DMS153 treated with DMSO at 0.1 percent for 48 hours (cell line): ENCODE data around the gene FOXA1.

Experiments
- DNase-seq: peaks from one replicate; lab custom pipeline; 2025; ENCODE audit not compliant: unreplicated experiment; lab: John Stamatoyannopoulos, UW

The FOXA1 gene

GRCh38 chr14:37590428-37591139, 4.5 kb downstream of the FOXA1 start:
- DNase-seq: peak; percentile 73

GRCh38 chr14:37589715-37590427, 5.2 kb downstream of the FOXA1 start:
- peak; percentile 58 for DNase-seq

DNA sequence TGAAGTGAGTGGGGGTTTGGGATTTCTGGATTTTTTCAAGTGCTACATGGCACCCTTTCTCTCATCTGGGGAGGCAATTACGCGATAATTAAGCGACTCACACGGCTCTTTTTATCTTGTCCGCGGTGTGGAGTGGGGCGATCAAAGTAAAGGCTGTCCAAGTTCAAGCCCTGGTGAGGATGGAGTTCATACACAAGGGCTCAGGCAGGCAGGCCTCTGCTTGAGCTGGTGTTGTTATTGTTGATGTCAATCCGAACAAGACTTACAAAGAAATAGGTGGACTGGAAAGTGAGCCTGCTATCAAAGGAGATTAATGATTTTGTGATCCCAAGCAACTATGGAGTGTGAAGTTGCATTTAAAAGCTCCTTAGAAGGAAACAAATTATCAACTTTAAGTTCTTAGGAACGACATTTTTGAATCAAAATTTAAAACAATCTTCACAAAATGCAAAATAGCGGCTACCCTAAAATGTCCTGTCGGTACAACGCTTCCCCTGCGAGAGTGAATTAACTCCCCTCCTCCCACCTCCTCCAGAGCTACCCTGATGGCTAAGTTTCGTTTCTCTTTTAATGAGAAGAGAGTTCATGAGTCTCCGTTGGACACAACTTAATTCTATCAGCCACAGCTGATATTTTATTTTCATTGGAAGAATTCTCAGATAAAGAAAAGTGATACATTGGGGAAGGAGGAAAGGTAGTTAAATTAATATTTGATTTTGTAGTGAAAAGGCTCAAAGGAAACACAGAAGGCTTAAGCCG, 5.9 kb downstream of the FOXA1 start:
- peak; percentile 69 for DNase-seq

GRCh38 chr14:37588667-37588955, 6.4 kb downstream of the FOXA1 start:
- DNase-seq: peak; percentile 73

DNA sequence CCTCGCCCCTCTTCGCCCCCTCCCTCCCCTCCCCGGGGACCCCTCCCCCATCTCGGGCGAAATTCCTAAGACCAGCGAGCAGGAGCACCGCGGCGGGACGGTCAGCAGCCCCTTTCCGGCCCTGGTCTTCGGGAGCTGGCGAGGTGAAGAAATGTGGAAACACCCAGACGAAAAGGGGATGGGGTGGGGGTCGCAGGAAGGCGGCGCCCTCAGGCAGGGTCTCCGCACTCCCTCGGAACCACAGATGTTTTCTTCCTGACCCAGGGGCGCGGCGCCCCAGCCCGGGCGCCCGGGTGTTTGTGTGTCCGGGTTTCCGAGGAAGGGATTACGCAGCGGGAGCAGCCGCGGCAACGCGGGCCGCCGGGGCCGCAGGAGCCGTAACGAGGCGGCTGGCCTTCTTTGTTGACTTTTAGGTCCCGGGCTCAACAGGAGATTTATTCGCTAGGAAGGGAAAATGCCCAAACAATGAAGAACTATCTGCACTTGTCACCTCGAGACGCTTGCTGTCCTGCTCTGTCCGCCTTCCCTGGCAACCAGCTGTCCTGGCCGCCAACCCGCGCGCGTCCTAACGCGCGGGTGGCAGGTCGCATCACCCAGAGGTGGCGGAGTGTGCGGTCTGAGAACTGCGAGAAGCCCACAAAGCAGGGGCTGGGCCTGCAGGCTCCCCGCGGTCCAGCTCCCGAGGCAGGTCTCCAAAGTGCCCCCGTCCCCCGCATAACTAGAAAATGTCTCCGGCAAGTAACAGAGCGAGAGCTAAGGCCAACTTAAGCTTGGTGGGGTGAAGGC, 7.0 kb downstream of the FOXA1 start:
- DNase-seq: peak; percentile 73

DNA sequence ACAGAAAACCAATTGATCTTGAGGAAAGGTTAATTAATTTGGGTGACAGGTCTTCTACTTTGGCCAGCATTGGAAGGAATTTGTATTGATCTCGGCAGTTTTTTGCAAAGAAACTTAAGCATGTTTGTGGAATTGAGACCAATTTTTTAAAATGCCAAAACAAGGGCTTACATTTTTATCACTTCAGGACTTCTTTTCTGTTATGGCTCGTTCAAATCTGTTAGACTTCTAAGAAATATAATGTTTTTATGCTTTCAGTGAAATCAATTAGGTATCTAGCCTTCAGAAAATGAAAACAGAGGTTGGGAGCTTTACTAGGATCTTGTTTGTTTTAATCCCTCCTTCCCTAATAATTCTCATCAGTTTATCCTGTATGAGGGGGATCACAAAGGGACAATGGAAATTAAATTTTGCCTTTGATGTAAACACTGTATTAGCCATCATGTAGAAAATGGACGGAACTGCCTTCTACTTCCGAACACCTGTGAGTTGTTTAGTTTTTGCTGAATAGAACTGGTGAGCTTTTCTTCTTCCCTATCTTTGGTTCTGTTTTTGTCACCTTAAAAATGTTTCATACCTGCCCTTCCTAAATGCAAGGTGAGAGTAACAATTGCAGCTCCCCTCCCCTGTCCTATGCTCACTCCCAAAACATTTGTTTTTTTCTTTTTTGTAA, 7.8 kb downstream of the FOXA1 start:
- peak; percentile 48 for DNase-seq

- DNase-seq: no peak
Measured at GRCh38 chr14:37586797-37587130, 8.3 kb downstream of the FOXA1 start.

DNA sequence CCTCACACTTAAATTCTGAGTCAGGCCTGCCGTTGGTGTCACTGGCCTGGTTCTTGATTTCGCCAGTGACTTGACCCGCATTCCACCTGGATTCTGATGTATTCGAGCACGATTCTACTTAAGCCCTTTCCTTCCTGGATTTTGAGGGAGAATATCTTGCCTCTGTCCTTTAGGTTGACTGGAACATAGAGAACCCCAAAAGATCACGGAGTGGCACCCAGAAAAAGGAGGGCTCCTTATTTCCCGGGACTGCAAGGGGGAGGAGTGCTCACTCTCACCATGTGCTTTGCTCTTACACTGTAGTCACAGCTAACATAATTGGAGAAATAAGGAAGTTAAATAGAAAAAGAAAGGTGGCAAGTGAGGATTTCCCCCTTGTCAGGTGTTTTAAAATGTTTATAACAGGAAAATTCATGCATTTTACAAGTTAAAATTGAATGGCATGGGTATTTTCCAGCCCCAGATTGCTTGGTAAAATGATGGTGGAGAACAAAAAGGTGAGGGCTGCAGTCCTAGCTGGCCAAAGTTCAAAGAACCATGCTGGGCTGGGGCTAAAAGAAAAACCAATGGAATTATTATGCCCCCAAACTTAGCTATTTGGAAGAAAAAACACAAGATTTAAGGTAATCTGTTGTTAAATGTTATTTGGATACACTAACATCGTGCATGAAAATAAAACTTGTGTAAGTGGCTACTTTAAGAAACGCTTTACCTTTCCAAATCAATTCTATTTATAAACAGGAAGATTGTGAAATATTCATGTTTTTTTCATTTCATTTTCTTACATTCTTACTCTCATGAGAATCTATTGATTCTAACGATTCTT, 8.9 kb downstream of the FOXA1 start:
- peak; percentile 76 for DNase-seq

GRCh38 chr14:37585101-37585511, 9.9 kb downstream of the FOXA1 start:
- peak; percentile 66 for DNase-seq

DNA sequence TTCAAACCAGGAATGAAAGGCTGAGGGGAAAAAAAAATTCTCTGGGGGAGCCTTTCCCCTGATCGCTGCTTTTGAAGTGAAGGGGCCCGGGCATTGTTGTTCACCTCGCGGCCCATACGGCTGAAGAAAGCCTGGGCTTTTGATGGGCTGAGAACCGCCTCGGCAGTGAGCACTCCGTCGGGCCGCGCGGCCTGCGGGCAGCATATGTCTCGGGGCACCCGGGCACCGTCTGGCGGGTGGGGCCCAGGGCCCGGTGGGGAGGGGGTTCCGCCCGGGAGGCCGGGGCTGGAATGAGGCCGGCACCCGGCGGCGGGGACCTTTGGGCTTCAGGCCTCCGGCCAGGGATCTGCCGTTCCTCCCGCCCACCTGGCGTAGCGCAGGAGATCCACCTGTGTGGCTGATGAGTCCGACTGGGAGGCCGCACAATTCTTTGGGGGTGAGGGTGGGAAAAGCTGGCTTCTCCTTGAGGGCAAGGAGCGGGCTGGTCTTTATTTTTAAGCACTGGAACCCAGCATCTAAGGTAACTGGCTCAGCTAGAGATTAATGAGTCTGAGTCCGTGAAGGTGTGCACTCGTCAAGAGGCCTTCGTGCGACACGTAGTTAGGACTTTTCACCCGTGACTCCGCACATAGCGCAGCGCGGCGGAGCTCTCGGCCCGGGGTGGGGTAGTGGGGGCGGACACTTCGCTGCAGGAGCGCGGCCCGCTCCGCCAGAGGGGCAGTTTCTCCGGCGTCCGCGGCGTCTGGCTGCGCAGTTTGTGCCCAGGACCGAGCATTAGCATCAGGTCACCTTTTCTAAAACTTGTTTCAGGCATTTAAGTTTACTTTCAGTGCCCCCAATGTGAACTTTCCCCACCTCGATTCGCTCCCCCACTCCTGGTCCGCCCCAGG, 10.6 kb downstream of the FOXA1 start:
- DNase-seq: peak; percentile 73

DNA sequence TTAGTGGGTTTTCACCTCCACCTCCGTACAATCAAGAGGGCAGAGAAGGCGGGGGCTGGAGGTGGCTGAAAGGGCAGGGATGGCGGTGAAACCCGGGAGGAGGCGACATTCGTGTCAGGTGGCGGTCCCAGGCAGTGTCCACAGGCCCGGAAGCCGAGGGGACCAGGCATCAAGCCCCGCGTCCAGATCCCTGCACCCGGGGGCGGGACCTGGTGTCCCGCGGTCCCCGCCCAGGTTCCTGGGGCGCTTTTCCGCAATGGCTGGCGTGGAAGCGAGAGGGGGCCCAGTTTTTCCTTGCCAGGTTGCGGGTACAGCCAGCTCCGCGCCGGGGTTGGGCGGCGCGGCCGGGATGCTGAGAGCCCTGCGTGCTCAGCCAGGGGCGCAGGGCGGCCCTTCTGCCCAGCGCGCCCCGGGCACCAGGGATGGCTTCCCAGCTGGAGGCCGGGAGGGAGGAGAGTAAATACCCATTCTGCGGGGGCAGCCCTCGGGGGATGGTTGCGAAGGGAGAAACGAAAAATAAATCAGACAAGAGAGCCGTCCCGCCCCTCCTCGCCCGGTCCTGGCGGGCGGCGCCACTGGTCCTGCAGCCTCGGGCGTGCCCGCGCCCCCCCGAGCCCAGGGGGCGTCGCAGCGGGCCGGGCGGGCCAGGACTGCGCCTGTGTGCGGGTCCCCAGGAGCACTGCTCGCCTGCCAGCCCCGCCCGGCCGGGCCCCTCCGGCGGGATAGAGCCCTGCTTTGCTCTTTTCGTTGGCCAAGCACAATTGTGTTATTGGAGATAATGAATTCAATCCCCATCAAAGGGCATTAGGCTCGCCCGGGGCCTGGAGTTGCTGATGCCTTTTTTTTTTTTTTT, 11.5 kb downstream of the FOXA1 start:
- DNase-seq: peak; percentile 57

DNA sequence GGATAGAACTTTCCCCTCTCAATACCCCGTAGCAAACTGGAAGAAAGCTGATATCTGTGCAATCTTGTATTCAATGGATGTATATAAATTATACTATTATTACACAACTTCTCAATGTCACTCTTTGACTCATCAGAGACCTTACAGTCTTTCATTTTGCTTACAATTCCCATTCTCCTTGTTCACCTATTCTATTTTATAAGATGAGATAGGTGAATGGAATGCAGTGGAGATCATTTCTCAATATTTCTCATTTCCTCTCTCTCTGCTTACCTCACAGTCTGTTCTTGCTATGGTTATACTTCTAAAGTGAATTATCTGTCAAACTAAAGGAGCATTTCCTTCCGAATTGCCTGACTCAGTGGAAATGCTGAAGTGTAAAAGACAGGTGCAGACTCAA, 14.9 kb downstream of the FOXA1 start:
- no peak for DNase-seq

DNA sequence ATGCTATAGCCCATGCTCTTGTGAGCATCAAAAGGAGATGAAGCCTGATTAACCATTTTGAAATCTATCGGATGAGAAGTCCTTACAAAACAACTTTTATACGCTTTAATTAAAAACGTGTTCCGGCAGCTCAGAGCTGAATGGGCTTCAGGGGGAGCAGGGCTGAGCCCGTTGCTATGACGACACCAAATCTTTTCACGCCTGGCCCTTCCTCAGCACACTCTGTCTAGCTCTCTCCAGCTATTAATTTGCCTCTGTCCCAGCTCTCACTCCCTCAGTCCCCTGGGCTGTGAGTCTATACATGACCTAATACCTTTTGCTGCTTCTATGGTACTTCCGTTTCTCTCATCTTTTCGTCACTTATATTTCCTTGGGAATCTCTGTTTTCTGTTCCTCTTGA, 15.8 kb downstream of the FOXA1 start:
- no peak for DNase-seq

DNA sequence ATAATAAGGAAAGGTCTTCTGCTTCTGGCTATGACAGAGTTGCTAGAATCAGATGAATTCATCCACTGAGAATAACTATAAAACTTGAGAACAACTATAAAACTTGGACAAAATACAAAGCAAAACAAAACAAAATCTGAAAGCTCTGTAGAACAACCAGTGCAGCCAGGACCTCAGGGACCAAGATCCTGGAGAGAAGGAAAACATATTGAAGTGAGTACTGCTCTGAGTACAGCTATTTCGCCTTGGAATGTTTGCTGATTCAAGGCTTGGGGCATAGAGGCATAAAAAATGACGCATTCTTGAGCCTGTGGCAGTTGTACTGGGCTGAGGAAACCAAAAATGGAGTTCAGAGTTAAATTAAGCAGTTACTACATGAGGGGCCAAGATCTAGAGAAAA, 21.7 kb downstream of the FOXA1 start:
- no peak for DNase-seq

GRCh38 chr14:37571391-37571790, 23.7 kb downstream of the FOXA1 start:
- no peak for DNase-seq

GRCh38 chr14:37569729-37570128, 25.3 kb downstream of the FOXA1 start:
- no peak for DNase-seq

GRCh38 chr14:37566811-37567371, 28.2 kb downstream of the FOXA1 start:
- no peak for DNase-seq

DNA sequence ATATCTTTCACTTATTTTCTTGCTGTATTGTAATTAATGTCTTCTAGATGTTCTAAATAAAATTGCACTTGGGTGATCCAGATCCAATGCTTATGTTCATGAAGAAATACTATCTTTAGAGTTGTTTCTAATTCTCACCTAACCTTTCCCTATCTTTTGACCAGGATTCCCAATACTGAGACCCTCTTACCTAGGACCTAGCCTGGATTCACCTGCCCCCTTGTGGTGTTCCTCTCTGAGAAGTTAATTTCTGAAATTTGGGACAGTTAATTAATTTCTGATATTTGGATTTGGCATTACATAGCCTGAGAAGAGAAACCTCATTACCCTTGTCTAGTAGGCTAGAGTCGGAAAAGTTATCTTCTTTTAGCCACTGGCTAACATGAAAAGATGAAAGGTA, 29.5 kb downstream of the FOXA1 start:
- peak; percentile 23 for DNase-seq
